ENCODE measurements around the gene KLHL35.

DNA sequence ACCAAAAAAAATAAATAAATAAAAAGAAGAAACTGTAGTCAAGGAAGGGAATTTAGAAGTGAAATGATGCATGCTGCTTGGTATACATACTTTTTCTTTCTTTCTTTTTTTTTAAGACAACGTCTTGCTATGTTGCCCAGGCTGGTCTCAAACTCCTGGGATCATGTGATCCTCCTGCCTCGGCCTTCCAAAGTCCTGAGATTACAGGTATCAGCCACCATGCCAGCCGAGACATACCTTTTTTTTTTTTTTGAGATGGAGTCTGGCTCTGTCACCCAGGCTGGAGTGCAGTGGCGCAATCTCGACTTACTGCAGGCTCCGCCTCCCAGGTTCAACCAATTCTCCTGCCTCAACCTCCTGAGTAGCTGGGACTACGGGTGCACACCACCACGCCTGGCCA lies 59.8 kb downstream of the KLHL35 start:
- TF ChIP-seq, protein P1, sequence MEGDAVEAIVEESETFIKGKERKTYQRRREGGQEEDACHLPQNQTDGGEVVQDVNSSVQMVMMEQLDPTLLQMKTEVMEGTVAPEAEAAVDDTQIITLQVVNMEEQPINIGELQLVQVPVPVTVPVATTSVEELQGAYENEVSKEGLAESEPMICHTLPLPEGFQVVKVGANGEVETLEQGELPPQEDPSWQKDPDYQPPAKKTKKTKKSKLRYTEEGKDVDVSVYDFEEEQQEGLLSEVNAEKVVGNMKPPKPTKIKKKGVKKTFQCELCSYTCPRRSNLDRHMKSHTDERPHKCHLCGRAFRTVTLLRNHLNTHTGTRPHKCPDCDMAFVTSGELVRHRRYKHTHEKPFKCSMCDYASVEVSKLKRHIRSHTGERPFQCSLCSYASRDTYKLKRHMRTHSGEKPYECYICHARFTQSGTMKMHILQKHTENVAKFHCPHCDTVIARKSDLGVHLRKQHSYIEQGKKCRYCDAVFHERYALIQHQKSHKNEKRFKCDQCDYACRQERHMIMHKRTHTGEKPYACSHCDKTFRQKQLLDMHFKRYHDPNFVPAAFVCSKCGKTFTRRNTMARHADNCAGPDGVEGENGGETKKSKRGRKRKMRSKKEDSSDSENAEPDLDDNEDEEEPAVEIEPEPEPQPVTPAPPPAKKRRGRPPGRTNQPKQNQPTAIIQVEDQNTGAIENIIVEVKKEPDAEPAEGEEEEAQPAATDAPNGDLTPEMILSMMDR (IDR thresholded peaks at IDR 0.05), result no peak
- no peak for TF ChIP-seq POLR2A (IDR thresholded peaks at IDR 0.05)

Measured in body of pancreas (tissue), 4 donors.